PC-9 (cell line): ENCODE results near the gene CEP112.

ENCODE experiments used
- EZH2 ChIP-seq: fragments of 200-600 bp; sonication (generic); IDR thresholded peaks from 2 replicates; pipeline ENCODE4 v1.8.0; 2017; ENCODE audit warnings: antibody characterized with exemption, low read depth
- TF ChIP-seq, protein P1 (sequence below): fragments of 200-600 bp; sonication (generic); conservative IDR thresholded peaks from 2 replicates; pipeline ENCODE4 v1.6.1; 2017; ENCODE audit warnings: mixed run types, antibody characterized with exemption, mild to moderate bottlenecking, moderate library complexity

- TF ChIP-seq, protein P1, sequence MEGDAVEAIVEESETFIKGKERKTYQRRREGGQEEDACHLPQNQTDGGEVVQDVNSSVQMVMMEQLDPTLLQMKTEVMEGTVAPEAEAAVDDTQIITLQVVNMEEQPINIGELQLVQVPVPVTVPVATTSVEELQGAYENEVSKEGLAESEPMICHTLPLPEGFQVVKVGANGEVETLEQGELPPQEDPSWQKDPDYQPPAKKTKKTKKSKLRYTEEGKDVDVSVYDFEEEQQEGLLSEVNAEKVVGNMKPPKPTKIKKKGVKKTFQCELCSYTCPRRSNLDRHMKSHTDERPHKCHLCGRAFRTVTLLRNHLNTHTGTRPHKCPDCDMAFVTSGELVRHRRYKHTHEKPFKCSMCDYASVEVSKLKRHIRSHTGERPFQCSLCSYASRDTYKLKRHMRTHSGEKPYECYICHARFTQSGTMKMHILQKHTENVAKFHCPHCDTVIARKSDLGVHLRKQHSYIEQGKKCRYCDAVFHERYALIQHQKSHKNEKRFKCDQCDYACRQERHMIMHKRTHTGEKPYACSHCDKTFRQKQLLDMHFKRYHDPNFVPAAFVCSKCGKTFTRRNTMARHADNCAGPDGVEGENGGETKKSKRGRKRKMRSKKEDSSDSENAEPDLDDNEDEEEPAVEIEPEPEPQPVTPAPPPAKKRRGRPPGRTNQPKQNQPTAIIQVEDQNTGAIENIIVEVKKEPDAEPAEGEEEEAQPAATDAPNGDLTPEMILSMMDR: no peak
- TF ChIP-seq EZH2: no peak
Observed at GRCh38 chr17:66135219-66135618, 56.7 kb downstream of the CEP112 start.
